Left renal pelvis (tissue), 4 donors: ENCODE results near the gene OR2M7. TPM values are rescaled to one million over a fixed set of nuclear protein-coding genes. Genes with fewer than 3 reads are reported as not detected.
"Not testable (repeated sequence)": the region's sequence is repeated elsewhere in the genome, so short reads cannot be mapped to it uniquely, and the experiment has no call there.

Experiments used
- DNase-seq, 4 donors: peaks; one replicate each; pipeline ENCODE4 v3.0.0-alpha.2; 2013; ENCODE audit warnings: low read depth in 4 of 4, low spot score in 3 of 4
- polyA plus RNA-seq, 4 donors: library from polyadenylated mRNA; unstranded; fragments of 120-200 nt; gene quantifications; one replicate each; pipeline ENCODE4 v1.2.1, GENCODE V29; 2013; ENCODE audit not compliant: insufficient read length in 4 of 4

OR2M7 gene, protein sequence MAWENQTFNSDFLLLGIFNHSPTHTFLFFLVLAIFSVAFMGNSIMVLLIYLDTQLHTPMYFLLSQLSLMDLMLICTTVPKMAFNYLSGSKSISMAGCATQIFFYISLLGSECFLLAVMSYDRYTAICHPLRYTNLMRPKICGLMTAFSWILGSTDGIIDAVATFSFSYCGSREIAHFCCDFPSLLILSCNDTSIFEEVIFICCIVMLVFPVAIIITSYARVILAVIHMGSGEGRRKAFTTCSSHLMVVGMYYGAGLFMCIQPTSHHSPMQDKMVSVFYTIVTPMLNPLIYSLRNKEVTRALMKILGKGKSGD
- not detected for polyA plus RNA-seq

DNA sequence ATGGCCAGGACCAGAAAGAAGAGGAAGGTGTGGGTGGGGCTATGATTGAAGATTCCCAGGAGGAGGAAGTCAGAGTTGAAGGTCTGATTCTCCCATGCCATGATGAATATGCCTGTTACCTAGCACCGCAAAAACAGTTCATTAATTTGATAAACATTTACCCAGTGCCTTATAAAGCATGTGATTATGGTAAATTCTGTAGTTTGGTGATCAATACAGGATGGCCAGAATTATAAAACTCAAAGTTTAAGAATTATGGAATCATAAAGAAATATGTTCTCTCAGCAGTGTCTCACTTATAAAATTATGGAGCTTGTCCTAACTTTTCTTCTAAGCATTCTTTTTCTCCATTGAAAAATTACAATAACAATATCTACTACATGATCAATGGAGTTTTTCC is at the start of gene OR2M7:
Gene OR2M7, minus strand, starts transcription at position 101 of the 400 bp plus-strand sequence. Its CDS starts 0 bp downstream, at position 101.
- no peak for DNase-seq

DNA sequence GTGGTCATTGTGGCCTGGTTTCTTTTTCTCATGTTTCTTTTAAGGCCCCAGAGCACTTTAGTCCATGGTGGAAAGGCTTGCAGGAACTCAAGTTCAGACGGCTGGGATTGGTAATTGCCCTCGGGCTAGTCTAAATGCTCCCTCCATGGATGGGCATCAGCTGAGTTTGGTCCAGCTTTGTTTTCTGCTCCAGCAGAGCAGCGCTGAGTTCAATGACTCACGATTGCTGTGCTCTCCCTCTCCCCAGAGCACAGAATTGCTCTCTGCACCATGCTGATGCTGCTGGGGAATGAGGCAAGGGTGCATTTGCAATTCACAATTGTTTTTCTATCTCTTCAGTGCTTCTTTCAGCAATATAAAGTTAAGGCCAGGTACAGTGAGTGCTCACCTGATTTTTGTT is 49.4 kb upstream of the OR2M7 start:
- DNase-seq, result no peak

GRCh38 chr1:248372394-248372793 is 48.0 kb upstream of the OR2M7 start:
- DNase-seq, result no peak

- no peak for DNase-seq
These were observed 42.2 kb upstream of the OR2M7 start for GRCh38 chr1:248366609-248367008.

DNA sequence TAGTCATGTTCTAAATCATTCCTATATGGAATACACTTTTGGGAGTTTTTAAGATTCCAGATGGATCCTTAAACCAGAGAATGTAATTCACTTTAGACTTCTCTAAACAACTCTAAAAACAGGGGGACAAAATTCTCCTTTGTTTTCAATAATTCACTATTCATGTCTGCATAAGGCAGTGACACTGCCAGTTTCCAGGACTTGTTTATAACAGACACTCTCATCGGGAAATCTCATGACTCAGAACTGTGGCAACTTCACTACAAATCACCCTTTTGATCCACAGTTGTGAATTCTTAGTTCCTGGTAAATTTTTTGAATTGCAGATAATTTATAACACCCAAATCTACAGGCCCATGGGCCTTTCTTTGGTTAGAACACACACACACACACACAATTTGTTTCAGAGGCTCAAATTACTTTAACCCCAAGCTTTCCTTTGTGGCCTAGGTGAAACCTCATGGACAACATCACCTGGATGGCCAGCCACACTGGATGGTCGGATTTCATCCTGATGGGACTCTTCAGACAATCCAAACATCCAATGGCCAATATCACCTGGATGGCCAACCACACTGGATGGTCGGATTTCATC is 36.9 kb upstream of the OR2M7 start, which contains the start of gene OR2T4:
Gene OR2T4, plus strand, starts transcription at position 545 of the 595 bp plus-strand sequence. Its CDS starts 0 bp downstream, at position 545.
- DNase-seq, result no peak

- no peak for DNase-seq
These were observed 35.0 kb upstream of the OR2M7 start for GRCh38 chr1:248359415-248359814.

- DNase-seq, result no peak
These were observed 24.1 kb upstream of the OR2M7 start, which contains the start of gene OR14C36 for GRCh38 chr1:248348475-248348874. TSS of gene OR14C36 (plus strand) at chr1:248348775. CDS start at chr1:248348775, 0 bp downstream.

GRCh38 chr1:248343451-248343850 is 19.1 kb upstream of the OR2M7 start:
- no peak for DNase-seq

GRCh38 chr1:248316796-248317195 is 7.6 kb downstream of the OR2M7 start:
- DNase-seq, result no peak

DNA sequence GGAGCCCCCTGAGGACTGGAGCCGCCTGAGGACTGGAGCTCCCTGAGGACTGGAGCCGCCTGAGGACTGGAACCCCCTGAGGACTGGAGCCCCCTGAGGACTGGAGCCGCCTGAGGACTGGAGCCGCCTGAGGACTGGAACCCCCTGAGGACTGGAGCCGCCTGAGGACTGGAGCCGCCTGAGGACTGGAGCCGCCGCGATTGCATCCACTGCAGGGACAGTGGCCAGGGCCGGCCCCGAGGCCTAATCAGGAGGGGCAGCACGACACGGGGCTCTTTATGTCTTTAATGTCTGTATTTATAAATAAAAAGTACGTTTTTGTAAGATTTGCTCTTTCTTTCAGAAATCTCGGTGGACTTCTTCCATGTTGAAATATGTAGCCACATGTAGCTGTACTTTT is 17.6 kb downstream of the OR2M7 start:
- DNase-seq, result not testable (repeated sequence)

DNA sequence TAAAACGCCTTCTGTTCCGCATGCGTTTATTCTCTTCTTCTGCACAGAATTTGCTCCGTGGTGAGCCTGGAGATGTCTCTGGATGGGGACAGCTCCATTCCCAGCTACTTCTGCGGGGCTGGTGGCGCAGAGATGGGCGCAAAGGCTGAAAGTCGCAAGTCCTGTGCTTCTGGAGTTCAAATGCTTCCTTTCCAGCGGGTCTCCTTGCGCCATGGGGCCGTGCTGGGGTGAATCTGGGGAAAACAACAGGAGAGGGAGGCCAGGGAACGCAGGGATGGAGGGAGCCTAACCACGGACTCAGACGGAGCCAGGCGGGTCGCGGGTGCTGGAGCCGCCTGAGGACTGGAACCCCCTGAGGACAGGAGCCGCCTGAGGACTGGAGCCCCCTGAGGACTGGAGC is 18.3 kb downstream of the OR2M7 start:
- no peak for DNase-seq

GRCh38 chr1:248305672-248306071 is 18.7 kb downstream of the OR2M7 start:
- not testable (repeated sequence) for DNase-seq

DNA sequence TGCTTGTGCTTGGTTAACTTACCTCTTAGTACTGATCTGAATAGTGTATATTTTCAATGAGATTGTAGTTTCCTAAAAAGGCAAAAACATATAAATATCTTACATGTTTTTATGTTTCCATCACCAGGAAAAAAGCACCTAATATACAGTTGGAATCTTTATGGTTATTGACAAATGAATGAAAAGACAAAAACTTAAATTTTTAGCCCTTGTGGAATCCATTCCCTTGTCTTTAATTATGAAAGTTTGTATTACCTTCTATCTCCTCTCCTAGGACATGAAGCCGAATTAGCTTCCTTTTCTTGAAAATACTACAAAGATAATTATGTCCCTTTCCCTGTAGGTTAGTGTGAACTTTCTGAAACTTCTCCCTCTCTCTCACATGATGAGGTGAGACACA is 21.0 kb downstream of the OR2M7 start, which contains the start of gene OR2T12:
Gene OR2T12, minus strand, starts transcription at position 101 of the 400 bp plus-strand sequence. CDS start 7,846 bp downstream, outside the sequence.
- no peak for DNase-seq

DNA sequence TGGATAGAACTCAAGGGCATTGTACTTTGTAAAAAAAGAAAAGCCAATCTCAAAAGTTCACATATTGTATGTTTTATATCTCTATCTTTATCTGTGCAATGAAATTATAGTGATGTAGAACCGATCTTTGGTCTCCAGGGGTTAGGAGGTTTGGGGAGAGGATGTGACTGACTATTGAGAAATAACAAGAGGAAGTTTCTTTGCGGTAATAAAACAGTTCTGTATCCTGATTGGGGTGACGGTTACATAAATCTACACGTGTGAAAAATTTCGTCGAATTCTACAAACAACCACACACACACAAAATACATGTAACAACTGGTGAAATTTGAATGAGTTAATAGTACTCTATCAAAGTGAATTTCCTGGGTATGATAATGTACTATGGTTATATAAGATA is 36.0 kb downstream of the OR2M7 start:
- DNase-seq, result no peak

DNA sequence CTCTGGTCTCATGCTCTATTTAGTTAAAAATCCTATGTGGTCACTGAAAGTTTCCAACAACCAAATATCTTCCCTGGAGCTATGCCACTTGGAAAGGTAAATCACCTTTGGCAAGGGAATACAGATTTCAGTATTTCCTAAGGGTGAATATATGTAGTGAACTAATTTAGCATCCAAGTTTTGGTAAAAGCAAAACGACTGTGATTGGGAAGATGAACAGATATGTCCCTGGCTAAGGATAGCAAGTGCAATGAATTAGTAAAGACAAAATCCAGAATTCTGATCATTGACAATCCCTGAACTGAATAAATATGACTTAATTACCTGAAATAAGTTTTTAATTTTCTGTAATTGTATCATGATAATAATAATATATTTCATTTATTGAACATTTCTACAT is 46.5 kb downstream of the OR2M7 start, which contains the start of gene OR2T33:
Gene OR2T33, minus strand, starts transcription at position 101 of the 400 bp plus-strand sequence. CDS start 4,162 bp downstream, outside the sequence.
- no peak for DNase-seq

Other genes starting within 250 kb of the OR2M7 start
- under 1 TPM in 1 of 4 donors, not detected in 3; 0.11 TPM for gene OR2L13, start 229.4 kb downstream of the OR2M7 start, polyA plus RNA-seq
- gene OR2M5, start 179.4 kb downstream of the OR2M7 start, polyA plus RNA-seq, result not detected
- gene OR2M2, start 149.7 kb downstream of the OR2M7 start, polyA plus RNA-seq, result not detected
- gene OR2M3, start 127.3 kb downstream of the OR2M7 start, polyA plus RNA-seq, result under 1 TPM; 0.01 to 0.05 (median 0.04) TPM
- gene OR2M4, start 93.2 kb downstream of the OR2M7 start, polyA plus RNA-seq, result under 1 TPM; 0.04 to 0.08 (median 0.04) TPM
- gene OR2T33, start 46.6 kb downstream of the OR2M7 start, polyA plus RNA-seq, result under 1 TPM in 1 of 4 donors, not detected in 3; 0.05 TPM
- under 1 TPM in 2 of 4 donors, not detected in 2; 0.05 to 0.06 TPM for gene OR2T12, start 21.1 kb downstream of the OR2M7 start, polyA plus RNA-seq
- gene OR14C36, start 24.2 kb upstream of the OR2M7 start, polyA plus RNA-seq, result not detected
- gene OR2T4, start 37.1 kb upstream of the OR2M7 start, polyA plus RNA-seq, result not detected
- under 1 TPM in 2 of 4 donors, not detected in 2; 0.11 TPM for gene OR2T6, start 51.2 kb upstream of the OR2M7 start, polyA plus RNA-seq
- not detected for gene OR2T1, start 78.5 kb upstream of the OR2M7 start, polyA plus RNA-seq
- not detected for gene OR2T2, start 121.1 kb upstream of the OR2M7 start, polyA plus RNA-seq
- gene OR2T3, start 148.8 kb upstream of the OR2M7 start, polyA plus RNA-seq, result not detected
- not detected for gene OR2T5, start 164.0 kb upstream of the OR2M7 start, polyA plus RNA-seq
- gene OR2G6, start 183.5 kb upstream of the OR2M7 start, polyA plus RNA-seq, result under 1 TPM in 1 of 4 donors, not detected in 3; 0.08 TPM
- gene OR2T29, start 238.2 kb upstream of the OR2M7 start, polyA plus RNA-seq, result not detected